ENCODE results near the gene TSHZ2. TPM values are rescaled to one million over a fixed set of nuclear protein-coding genes. Genes with fewer than 3 reads are reported as not detected.

The TSHZ2 gene
- total and polyA plus RNA-seq, 2 donors = 6.5 to 35.0 TPM

DNA sequence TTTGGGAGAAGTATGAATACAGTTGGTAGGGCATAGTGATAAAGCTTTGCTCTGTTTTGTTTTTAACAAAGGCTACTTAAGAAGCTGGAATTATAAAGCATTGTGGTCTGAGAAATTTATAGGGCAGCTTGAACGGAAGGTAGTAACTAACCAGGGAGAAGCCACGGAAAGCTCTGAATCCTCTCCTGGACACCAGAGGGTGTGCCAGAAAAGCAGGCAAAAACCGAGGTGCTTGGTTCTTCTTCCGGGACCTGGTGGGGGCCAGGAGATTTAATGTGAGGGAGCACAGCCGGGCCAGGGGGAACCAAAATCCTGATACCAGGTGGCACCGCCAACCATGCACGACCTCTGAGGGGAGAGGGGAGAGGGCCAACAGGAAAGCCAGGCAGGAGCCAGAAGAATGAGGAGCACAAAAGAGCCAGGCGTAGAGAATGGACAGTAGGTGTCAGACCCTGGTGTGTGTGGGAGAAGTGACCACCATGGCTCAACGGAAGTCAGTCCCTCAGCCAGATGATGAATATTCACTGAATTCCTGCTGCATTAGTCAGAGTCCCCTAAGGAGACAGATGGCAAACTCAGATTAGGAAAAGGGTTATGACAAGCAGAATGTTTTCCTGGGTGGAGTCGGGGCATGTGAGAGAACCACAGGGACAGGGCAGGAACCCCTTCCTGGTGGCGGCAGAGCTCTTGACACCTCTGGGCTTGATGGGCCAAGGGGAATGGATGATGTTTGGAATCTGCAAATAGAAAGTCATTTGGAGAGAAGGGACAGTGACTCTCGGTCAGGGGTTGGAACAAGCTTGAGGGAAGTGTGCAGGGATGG lies 359.2 kb downstream of the TSHZ2 start:
- Histone ChIP-seq H3K27ac (ENCODE audit: low read depth) (no peak overlapping the region), H3K36me3 (ENCODE audit: insufficient read depth) (no peaks in the 10 kb centered on the region), H3K4me3 (ENCODE audit: low read depth, low read length) (no peak overlapping the region), H3K4me1 (ENCODE audit: insufficient read depth) (no peaks in the 10 kb centered on the region)
- WGBS = 45% methylated on average over 12 of the region's 12 CpGs
- DNase-seq (ENCODE audit: extremely low spot score) = no peak

DNA sequence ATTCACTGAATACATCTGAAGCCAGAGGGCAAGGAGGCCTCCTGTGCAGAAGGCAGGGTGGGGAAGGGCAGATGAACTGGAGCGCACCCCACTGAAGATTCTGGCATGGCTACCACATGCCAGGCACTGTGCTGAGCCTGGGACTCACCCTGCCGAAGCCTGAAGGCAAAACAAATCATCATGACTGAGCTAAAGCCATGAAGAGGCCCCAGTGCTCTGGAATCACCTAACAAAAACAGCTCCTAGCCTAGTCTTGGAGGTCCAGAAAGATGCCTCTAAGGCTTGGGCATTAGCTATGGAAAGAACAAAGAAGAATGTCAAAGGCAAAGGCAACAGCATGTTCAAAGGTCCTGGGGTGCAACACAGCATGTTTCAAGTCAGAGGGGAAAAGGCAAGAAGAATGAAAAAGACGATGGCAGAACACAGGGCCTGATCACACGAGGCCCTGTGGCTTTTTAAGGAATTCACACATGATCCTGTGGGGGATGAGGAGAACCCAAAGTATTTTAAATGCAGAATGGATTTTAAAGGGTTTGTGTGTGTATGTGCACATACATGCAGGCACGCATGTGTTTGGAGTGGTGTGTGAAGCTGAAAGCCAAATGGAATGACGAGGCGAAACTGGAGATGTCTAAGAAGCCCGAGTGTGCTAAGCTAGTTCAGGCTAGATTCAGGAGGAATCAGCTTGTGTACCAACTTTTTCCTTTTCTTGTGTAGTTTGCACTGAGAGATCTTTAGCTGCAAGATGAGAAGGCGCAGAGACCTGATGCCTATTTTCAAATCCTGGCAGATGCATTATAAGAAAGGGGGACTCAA lies 360.1 kb downstream of the TSHZ2 start:
- H3K4me3 ChIP-seq (ENCODE audit: low read depth, low read length) = no peak overlapping the region
- no peak overlapping the region for H3K27ac ChIP-seq (ENCODE audit: low read depth)
- no peak for DNase-seq (ENCODE audit: extremely low spot score)
- no peaks in the 10 kb centered on the region for H3K4me1 ChIP-seq (ENCODE audit: insufficient read depth)
- WGBS = 93% methylated on average over 9 of the region's 9 CpGs
- H3K36me3 ChIP-seq (ENCODE audit: insufficient read depth) = no peaks in the 10 kb centered on the region

- 96% methylated on average over 8 of the region's 8 CpGs for WGBS
- H3K4me1 ChIP-seq (ENCODE audit: insufficient read depth) = no peaks in the 10 kb centered on the region
- DNase-seq (ENCODE audit: extremely low spot score) = no peak
- no peak overlapping the region for H3K4me3 ChIP-seq (ENCODE audit: low read depth, low read length)
- no peaks in the 10 kb centered on the region for H3K36me3 ChIP-seq (ENCODE audit: insufficient read depth)
- no peak overlapping the region for H3K27ac ChIP-seq (ENCODE audit: low read depth)
Measured at GRCh38 chr20:53334861-53335260, 362.7 kb downstream of the TSHZ2 start.

GRCh38 chr20:53335555-53335954 lies 363.4 kb downstream of the TSHZ2 start:
- 80% methylated on average over 6 of the region's 6 CpGs for WGBS
- DNase-seq (ENCODE audit: extremely low spot score) = no peak
- Histone ChIP-seq H3K4me1 (ENCODE audit: insufficient read depth) (no peaks in the 10 kb centered on the region), H3K27ac (ENCODE audit: low read depth) (no peak overlapping the region), H3K4me3 (ENCODE audit: low read depth, low read length) (no peak overlapping the region), H3K36me3 (ENCODE audit: insufficient read depth) (no peaks in the 10 kb centered on the region)

- no peaks in the 10 kb centered on the region for H3K4me1 ChIP-seq (ENCODE audit: insufficient read depth)
- whole genome bisulfite sequencing = 87% methylated on average over 3 of the region's 3 CpGs
- H3K36me3 ChIP-seq (ENCODE audit: insufficient read depth) = no peaks in the 10 kb centered on the region
- no peak overlapping the region for H3K27ac ChIP-seq (ENCODE audit: low read depth)
- no peak for DNase-seq (ENCODE audit: extremely low spot score)
- H3K4me3 ChIP-seq (ENCODE audit: low read depth, low read length) = no peak overlapping the region
Measured at GRCh38 chr20:53336892-53337291, 364.7 kb downstream of the TSHZ2 start.

DNA sequence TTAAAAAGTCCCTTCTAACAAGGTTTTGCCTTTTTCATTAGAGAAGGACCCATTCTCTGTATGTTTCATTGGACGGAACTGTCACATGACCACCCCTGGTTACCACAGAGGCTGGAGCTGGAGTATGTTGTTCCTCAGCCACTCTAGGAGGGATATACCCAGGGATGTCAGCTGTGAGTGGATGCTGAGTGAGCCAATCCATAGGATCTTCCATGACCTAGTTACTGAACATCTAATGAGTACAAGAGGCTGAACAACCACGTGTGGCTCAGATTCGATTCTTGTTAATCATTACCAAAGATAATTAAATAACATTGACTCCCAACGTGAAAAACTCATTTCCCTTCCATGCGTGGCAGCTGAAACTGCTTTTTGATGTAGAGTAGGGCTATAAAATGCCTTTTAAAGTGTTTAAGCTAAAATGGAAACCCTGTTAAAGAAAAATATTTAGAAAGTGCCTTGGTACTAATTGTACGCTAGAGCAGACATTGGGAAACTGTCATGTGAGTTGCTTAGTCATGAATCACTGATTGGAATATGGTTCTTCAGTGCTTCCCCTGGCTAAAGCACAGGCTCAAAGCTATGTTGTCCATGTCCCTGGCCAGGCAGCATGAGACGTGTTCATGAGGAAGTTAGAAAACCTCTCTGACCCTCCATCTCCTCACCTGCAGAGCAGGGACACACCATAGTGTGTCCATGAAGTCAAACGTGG lies 365.4 kb downstream of the TSHZ2 start:
- Histone ChIP-seq H3K27ac (ENCODE audit: low read depth) (no peak overlapping the region), H3K36me3 (ENCODE audit: insufficient read depth) (no peaks in the 10 kb centered on the region), H3K4me3 (ENCODE audit: low read depth, low read length) (no peak overlapping the region), H3K4me1 (ENCODE audit: insufficient read depth) (no peaks in the 10 kb centered on the region)
- WGBS = 86% methylated on average over 8 of the region's 8 CpGs
- no peak for DNase-seq (ENCODE audit: extremely low spot score)

DNA sequence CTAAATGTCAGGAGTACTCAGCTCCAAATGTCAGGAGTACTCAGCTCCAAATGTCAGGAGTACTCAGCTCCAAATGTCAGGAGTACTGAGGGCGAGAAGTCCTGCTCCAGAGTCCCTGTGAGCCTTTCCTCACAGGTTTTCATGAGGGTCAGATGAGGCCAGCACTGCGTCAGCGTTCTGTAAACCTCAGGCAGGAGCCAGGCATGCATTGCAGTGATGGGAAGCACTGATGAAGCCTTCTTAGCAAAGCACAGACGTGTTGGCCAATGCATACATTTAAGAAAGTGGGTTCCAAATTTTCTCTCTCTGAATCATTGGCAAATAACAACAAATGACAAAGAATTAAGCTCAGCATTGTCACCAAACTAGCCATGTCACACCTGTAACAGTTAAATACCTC lies 366.6 kb downstream of the TSHZ2 start:
- DNase-seq (ENCODE audit: extremely low spot score) = no peak
- no peaks in the 10 kb centered on the region for H3K4me1 ChIP-seq (ENCODE audit: insufficient read depth)
- no peak overlapping the region for H3K4me3 ChIP-seq (ENCODE audit: low read depth, low read length)
- no peak overlapping the region for H3K27ac ChIP-seq (ENCODE audit: low read depth)
- no peaks in the 10 kb centered on the region for H3K36me3 ChIP-seq (ENCODE audit: insufficient read depth)
- WGBS = 76% methylated on average over 4 of the region's 4 CpGs

GRCh38 chr20:53342429-53342828 lies 370.3 kb downstream of the TSHZ2 start:
- WGBS = 88% methylated on average over 6 of the region's 6 CpGs
- Histone ChIP-seq H3K4me3 (ENCODE audit: low read depth, low read length) (no peak overlapping the region), H3K27ac (ENCODE audit: low read depth) (no peak overlapping the region), H3K4me1 (ENCODE audit: insufficient read depth) (no peaks in the 10 kb centered on the region), H3K36me3 (ENCODE audit: insufficient read depth) (no peaks in the 10 kb centered on the region)
- DNase-seq (ENCODE audit: extremely low spot score) = no peak

DNA sequence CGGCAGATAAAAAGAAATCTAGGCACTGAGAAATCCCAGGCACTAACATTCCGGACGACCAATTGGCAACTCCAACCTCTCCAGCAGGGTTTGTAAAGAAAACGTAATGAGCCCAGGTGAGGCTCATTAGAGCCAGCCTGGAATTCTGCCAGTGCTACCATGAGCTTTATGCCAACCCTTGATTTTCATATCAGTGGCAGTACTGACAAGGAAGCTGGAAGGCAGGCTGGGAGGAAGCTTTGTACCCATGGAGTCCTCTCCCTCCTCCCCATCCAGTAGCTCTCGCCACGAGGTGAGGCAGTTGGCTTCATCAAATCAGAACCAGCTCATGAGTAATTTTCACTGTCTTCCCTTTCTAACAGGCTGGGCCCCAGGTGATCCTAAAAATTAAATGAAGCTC lies 371.3 kb downstream of the TSHZ2 start:
- H3K36me3 ChIP-seq (ENCODE audit: insufficient read depth) = no peaks in the 10 kb centered on the region
- H3K4me3 ChIP-seq (ENCODE audit: low read depth, low read length) = no peak overlapping the region
- 90% methylated on average over 6 of the region's 6 CpGs for WGBS
- DNase-seq (ENCODE audit: extremely low spot score) = no peak
- H3K27ac ChIP-seq (ENCODE audit: low read depth) = no peak overlapping the region
- no peaks in the 10 kb centered on the region for H3K4me1 ChIP-seq (ENCODE audit: insufficient read depth)

DNA sequence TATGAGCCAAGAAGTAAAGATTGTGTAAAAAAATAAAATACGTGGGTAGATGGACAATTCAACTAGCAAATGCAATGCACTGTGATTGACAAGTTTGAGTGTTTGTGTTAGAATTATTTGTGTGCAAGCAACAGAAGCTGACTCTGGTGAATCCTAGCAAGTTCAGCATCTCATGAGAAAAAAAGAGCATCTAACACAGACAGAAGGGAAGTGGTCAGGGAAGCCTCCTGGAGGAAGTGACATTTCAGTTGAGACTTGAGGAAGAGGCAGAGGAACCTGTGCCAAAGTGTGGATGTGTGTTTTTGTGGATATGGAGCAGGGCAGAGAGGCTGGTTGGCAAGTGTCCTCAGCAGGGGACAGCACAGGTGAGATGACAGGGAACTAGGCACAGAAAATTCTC lies 372.7 kb downstream of the TSHZ2 start:
- Histone ChIP-seq H3K36me3 (ENCODE audit: insufficient read depth) (no peaks in the 10 kb centered on the region), H3K4me3 (ENCODE audit: low read depth, low read length) (no peak overlapping the region), H3K27ac (ENCODE audit: low read depth) (no peak overlapping the region), H3K4me1 (ENCODE audit: insufficient read depth) (no peaks in the 10 kb centered on the region)
- 61% methylated on average over 1 of the region's 1 CpG for WGBS
- no peak for DNase-seq (ENCODE audit: extremely low spot score)

DNA sequence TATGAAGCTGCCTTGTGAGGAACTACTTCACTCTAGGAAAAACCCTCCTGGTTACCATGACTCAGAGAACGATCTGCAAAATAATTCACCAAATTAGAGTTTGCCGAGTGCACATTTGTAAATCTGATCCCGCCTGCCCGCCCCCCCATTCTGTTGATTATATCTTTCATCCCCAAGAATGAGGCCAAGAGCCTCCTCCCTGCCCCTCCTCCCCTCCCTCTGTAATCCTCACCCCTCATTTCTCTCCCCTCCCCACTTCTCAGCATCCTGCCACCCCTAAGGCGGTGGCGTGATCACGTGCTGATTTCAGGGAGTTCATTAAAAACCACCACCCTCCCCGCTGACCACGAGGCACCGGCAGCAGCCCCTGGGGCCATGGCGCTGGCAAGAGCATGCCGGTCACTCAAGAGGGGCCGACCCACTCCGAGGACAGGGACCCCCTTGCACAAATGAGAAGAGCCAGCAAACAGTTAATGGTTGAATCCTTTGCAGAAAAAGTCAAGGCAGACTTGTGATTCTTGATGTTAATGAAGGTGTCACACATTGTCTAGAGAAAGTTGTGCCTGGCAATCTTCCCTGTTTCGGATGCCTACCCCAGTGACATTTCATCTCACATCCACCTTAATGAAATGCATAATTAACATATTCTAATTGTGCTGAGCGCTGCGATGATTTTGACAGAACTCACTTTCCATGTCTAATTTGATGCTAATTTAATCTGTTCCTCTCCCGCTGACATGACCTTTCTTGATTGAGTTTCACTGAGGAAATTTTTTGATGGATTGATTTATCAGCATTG lies 373.6 kb downstream of the TSHZ2 start:
- Histone ChIP-seq H3K36me3 (ENCODE audit: insufficient read depth) (no peaks in the 10 kb centered on the region), H3K4me3 (ENCODE audit: low read depth, low read length) (no peak overlapping the region), H3K27ac (ENCODE audit: low read depth) (no peak overlapping the region), H3K4me1 (ENCODE audit: insufficient read depth) (no peaks in the 10 kb centered on the region)
- WGBS = 88% methylated on average over 18 of the region's 18 CpGs
- DNase-seq (ENCODE audit: extremely low spot score) = no peak

DNA sequence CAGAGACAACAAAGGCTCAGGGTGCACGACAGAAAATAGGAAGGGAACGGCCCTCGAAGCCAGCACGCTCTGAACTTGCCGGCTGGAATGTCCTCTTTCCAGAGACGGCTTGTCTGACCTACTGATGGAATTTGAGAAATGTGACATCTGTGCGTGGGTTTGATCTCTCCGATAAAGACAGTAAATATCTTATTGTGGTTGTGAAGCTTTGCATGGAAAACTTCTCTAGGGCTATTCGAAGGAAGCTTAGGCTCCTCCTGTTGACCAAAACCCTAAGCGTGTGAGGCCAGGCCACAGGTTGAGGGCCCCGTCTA lies 374.1 kb downstream of the TSHZ2 start:
- Histone ChIP-seq H3K27ac (ENCODE audit: low read depth) (no peak overlapping the region), H3K4me3 (ENCODE audit: low read depth, low read length) (no peak overlapping the region), H3K4me1 (ENCODE audit: insufficient read depth) (no peaks in the 10 kb centered on the region), H3K36me3 (ENCODE audit: insufficient read depth) (no peaks in the 10 kb centered on the region)
- WGBS = 54% methylated on average over 11 of the region's 11 CpGs
- DNase-seq (ENCODE audit: extremely low spot score) = no peak

DNA sequence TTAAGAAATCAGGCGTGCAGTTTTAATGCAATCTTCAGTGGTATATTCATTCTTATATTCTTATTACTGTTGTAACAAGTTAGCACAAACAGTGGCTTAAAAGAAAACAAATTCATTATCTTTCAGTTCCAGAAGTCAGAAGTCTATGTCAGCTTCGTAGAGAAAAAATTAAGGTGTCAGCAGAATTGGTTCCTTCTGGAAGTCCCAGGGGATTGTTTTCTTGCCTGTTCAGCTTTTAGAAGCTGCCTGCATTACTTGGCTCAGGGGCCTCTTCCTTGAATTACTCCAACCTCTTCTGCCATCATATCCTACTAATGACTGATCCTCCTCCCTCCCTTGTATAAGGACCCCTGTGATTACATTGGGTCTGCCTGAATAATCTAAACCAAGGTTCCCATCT lies 377.6 kb downstream of the TSHZ2 start:
- Histone ChIP-seq H3K27ac (ENCODE audit: low read depth) (no peak overlapping the region), H3K4me1 (ENCODE audit: insufficient read depth) (no peaks in the 10 kb centered on the region), H3K36me3 (ENCODE audit: insufficient read depth) (peaks cover 1% of the 10 kb centered on the region), H3K4me3 (ENCODE audit: low read depth, low read length) (no peak overlapping the region)
- DNase-seq (ENCODE audit: extremely low spot score) = no peak
- 92% methylated on average over 2 of the region's 2 CpGs for WGBS
